ENCODE data around the gene PCSK6.
A peak's percentile ranks its signal among the peaks of the same experiment; 100 is the strongest.

Gene PCSK6

GRCh38 chr15:101258238-101259144, 231.0 kb downstream of the PCSK6 start:
- TF ChIP-seq ESRRG (CRISPR knock-in tag; IDR thresholded peaks at IDR 0.05) (no peak), CSRNP3 (CRISPR knock-in tag; IDR thresholded peaks at IDR 0.05) (no peak), ZNF565 (CRISPR knock-in tag; conservative IDR thresholded peaks at IDR 0.05; ENCODE audit: low read depth) (no peak), CSDC2 (CRISPR knock-in tag; IDR thresholded peaks at IDR 0.05) (no peak), POU6F1 (CRISPR knock-in tag; IDR thresholded peaks at IDR 0.05; ENCODE audit: borderline replicate concordance, low read depth) (no peak), ZFP30 (CRISPR knock-in tag; IDR thresholded peaks at IDR 0.05) (no peak), GLIS3 (CRISPR knock-in tag; IDR thresholded peaks at IDR 0.05) (no peak), TOX (CRISPR knock-in tag; IDR thresholded peaks at IDR 0.05; ENCODE audit: borderline replicate concordance) (no peak), ISL1 (CRISPR knock-in tag; IDR thresholded peaks at IDR 0.05) (no peak), TCF4 (CRISPR knock-in tag; IDR thresholded peaks at IDR 0.05; ENCODE audit: borderline replicate concordance) (no peak)
- TF ChIP-seq, protein P1, sequence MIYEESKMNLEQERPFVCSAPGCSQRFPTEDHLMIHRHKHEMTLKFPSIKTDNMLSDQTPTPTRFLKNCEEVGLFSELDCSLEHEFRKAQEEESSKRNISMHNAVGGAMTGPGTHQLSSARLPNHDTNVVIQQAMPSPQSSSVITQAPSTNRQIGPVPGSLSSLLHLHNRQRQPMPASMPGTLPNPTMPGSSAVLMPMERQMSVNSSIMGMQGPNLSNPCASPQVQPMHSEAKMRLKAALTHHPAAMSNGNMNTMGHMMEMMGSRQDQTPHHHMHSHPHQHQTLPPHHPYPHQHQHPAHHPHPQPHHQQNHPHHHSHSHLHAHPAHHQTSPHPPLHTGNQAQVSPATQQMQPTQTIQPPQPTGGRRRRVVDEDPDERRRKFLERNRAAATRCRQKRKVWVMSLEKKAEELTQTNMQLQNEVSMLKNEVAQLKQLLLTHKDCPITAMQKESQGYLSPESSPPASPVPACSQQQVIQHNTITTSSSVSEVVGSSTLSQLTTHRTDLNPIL (CRISPR knock-in tag; IDR thresholded peaks at IDR 0.05; ENCODE audit: low read depth): no peak
- ATAC-seq: peak; percentile 93

DNA sequence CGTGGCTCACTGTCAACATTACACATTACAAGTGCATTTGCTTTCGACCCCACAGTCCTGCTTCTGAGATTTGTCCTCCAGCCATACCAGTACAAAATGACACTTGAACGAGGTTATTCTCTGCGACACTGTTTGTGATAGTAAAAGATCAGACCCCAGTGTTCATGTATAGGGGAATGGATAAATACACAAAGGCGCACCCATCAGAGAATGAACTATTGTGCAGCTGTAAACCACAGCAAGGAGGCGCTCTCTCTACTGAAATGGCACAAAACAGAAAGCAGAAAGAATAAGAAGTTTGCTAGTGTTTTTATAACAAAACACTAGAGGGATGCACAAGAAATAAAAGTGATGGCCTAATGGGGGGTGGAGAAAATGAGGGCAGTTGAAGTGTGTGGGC, 232.8 kb downstream of the PCSK6 start:
- ATAC-seq: no peak
- TF ChIP-seq CSDC2 (CRISPR knock-in tag; IDR thresholded peaks at IDR 0.05) (no peak), ARNTL (CRISPR knock-in tag; IDR thresholded peaks at IDR 0.05; ENCODE audit: borderline replicate concordance, low read depth) (no peak), ZFP30 (CRISPR knock-in tag; IDR thresholded peaks at IDR 0.05) (no peak), POU6F1 (CRISPR knock-in tag; IDR thresholded peaks at IDR 0.05; ENCODE audit: borderline replicate concordance, low read depth) (no peak), RARB (CRISPR knock-in tag; IDR thresholded peaks at IDR 0.05) (no peak), CSRNP3 (CRISPR knock-in tag; IDR thresholded peaks at IDR 0.05) (no peak)

DNA sequence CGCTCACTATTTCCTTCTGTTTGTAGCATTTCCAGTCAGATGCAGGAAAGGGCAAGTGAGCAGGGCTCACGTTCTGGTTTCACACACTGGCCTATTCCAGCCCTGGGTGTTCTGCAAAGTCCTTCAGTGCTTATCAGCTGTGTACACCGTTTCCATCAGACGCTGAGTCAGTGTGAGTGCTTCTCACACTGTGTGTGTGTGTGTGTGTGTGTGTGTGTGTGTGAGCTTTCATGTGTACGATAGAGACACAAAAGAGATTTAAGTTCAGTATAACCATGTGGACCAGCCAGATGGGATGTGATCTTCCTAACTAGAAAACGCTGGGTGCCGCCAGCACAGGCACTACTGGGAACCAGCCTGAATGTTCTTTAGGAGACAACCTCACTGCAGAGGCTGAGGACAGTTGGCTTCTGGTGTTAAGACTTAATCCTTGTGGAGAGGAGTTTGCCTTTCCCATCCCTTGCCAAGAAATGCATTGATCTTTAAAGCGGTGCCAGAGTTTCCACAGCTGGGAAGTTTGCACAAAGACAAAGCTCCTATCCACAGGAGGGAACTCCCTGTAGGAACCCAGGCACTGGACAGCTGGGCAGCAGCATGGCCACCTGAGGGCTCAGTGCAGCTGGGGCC, 233.8 kb downstream of the PCSK6 start:
- no peak for ATAC-seq
- no peak for TF ChIP-seq SNAI2 (CRISPR knock-in tag; IDR thresholded peaks at IDR 0.05)
- no peak for TF ChIP-seq GLIS3 (CRISPR knock-in tag; IDR thresholded peaks at IDR 0.05)
- TF ChIP-seq ESRRG (CRISPR knock-in tag; IDR thresholded peaks at IDR 0.05): no peak
- no peak for TF ChIP-seq ZFP3 (CRISPR knock-in tag; IDR thresholded peaks at IDR 0.05)
- no peak for TF ChIP-seq ZFP30 (CRISPR knock-in tag; IDR thresholded peaks at IDR 0.05)
- no peak for TF ChIP-seq TSHZ2 (CRISPR knock-in tag; IDR thresholded peaks at IDR 0.05)
- TF ChIP-seq CSRNP3 (CRISPR knock-in tag; IDR thresholded peaks at IDR 0.05): no peak
- no peak for TF ChIP-seq CSDC2 (CRISPR knock-in tag; IDR thresholded peaks at IDR 0.05)
- no peak for TF ChIP-seq ZC3H10 (CRISPR knock-in tag; IDR thresholded peaks at IDR 0.05)
- TF ChIP-seq TCF4 (CRISPR knock-in tag; IDR thresholded peaks at IDR 0.05; ENCODE audit: borderline replicate concordance): no peak
- TF ChIP-seq RARB (CRISPR knock-in tag; IDR thresholded peaks at IDR 0.05): no peak
- TF ChIP-seq ZNF8 (CRISPR knock-in tag; IDR thresholded peaks at IDR 0.05): no peak
- TF ChIP-seq ISL1 (CRISPR knock-in tag; IDR thresholded peaks at IDR 0.05): no peak
- TF ChIP-seq POU6F1 (CRISPR knock-in tag; IDR thresholded peaks at IDR 0.05; ENCODE audit: borderline replicate concordance, low read depth): no peak

Measured in SK-N-SH treated with all-trans-retinoic acid at 6 μM for 48 hours (cell line).